Mesothelial cell of epicardium (in vitro differentiated cells): Measurements from ENCODE around the gene FAM124B. TPM values are rescaled to one million over a fixed set of nuclear protein-coding genes. Genes with fewer than 3 reads are reported as not detected.

ENCODE experiments used
- DNase-seq, 2 experiments: peaks; one replicate each; pipeline ENCODE4 v3.0.0; 2021; ENCODE audit warnings: low spot score in 2 of 2; ENCODE audit not compliant: unreplicated experiment in 2 of 2
- H3K27ac Mint-ChIP-seq: 2 replicates; pipeline ENCODE4 v1.8.0; 2021; ENCODE audit warnings: mixed read lengths
- H3K27me3 Mint-ChIP-seq: 2 replicates; pipeline ENCODE4 v1.8.0; 2021; ENCODE audit warnings: low read depth, mixed read lengths
- H3K36me3 Mint-ChIP-seq: 2 replicates; pipeline ENCODE4 v1.8.0; 2021; ENCODE audit warnings: mixed read lengths
- H3K4me1 Mint-ChIP-seq: 2 replicates; pipeline ENCODE4 v1.8.0; 2021; ENCODE audit warnings: mixed read lengths
- H3K4me3 Mint-ChIP-seq: 2 replicates; pipeline ENCODE4 v1.8.0; 2021; ENCODE audit warnings: mild to moderate bottlenecking, moderate library complexity, mixed read lengths
- H3K9me3 Mint-ChIP-seq: 2 replicates; pipeline ENCODE4 v1.8.0; 2021; ENCODE audit warnings: mixed read lengths
- CTCF ChIP-seq: fragments of 200-600 bp; sonication (generic); IDR thresholded peaks from one replicate; pipeline ENCODE4 v1.5.0; 2021; ENCODE audit warnings: antibody characterized with exemption; ENCODE audit not compliant: unreplicated experiment
- total RNA-seq: library from RNA; stranded (reverse); gene quantifications from 3 replicates; pipeline ENCODE4 v1.2.1, GENCODE V29; 2021

The FAM124B gene
- total RNA-seq, 1 donor from 2014 or later: not detected

DNA sequence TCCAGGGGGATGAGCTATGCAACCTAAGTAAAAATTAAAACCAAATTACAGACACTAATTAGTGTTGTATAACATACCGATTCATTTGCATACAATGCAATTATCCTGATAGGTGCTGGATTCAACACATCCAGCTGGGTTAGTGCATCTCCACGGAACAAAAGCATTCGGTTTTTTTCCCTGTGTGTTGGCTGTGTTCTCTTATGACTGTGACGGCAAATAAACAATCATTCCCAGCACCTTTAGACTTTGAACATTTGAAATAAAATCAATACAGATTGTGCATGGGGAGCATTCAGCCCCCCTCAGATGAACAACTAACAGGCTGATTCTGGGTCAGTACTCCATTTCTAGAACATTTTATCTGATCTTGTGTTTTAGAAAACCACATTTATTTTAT is 22.7 kb downstream of the FAM124B start:
- no peaks in the 10 kb centered on the region for H3K36me3 Mint-ChIP-seq
- peaks cover 12% of the 10 kb centered on the region for H3K9me3 Mint-ChIP-seq
- DNase-seq: no peak
- H3K4me1 Mint-ChIP-seq: no peaks in the 10 kb centered on the region
- no peak overlapping the region for H3K4me3 Mint-ChIP-seq
- no peaks in the 10 kb centered on the region for H3K27me3 Mint-ChIP-seq
- no peak overlapping the region for H3K27ac Mint-ChIP-seq
- no peak for TF ChIP-seq CTCF

- Mint-ChIP-seq H3K27me3 (no peaks in the 10 kb centered on the region), H3K4me3 (no peak overlapping the region)
Observed at GRCh38 chr2:224378701-224379097, 23.2 kb downstream of the FAM124B start.

GRCh38 chr2:224377751-224378700 is 23.9 kb downstream of the FAM124B start:
- Mint-ChIP-seq H3K4me1 (no peaks in the 10 kb centered on the region), H3K27me3 (no peaks in the 10 kb centered on the region), H3K4me3 (no peak overlapping the region), H3K27ac (no peak overlapping the region), H3K36me3 (no peaks in the 10 kb centered on the region), H3K9me3 (peaks cover 12% of the 10 kb centered on the region)
- no peak for TF ChIP-seq CTCF
- DNase-seq: no peak

More at GRCh38 chr2:224378701-224379097, 23.2 kb downstream of the FAM124B start:
- DNase-seq: no peak
- H3K36me3 Mint-ChIP-seq: no peaks in the 10 kb centered on the region
- H3K27ac Mint-ChIP-seq: no peak overlapping the region
- peaks cover 12% of the 10 kb centered on the region for H3K9me3 Mint-ChIP-seq
- no peaks in the 10 kb centered on the region for H3K4me1 Mint-ChIP-seq
- no peak for TF ChIP-seq CTCF

DNA sequence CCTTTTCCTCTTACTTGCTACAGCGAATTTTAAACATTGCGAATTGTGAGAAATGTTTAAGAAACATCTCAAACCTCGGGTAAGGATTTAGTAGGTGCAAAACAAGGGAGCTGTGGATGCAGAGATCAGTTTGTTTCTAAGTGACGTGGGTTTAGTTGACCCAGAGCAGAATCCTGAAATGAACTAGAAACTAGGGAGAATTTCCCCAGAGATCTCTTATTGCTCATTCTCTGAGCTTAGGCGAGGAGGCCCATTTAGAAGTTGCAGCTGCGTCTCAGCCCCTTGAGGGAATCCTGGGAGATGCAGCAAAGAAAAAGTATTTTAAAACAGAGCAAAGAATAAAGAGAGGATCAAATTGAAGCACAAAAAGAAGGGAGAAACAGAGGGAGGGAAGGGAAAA is 29.3 kb downstream of the FAM124B start:
- H3K27me3 Mint-ChIP-seq: no peaks in the 10 kb centered on the region

GRCh38 chr2:224369028-224369632 is 32.8 kb downstream of the FAM124B start:
- no peaks in the 10 kb centered on the region for H3K9me3 Mint-ChIP-seq
- H3K36me3 Mint-ChIP-seq: no peaks in the 10 kb centered on the region
- peaks cover 8% of the 10 kb centered on the region for H3K4me1 Mint-ChIP-seq
- H3K27me3 Mint-ChIP-seq: no peaks in the 10 kb centered on the region
- no peak overlapping the region for H3K4me3 Mint-ChIP-seq
- no peak overlapping the region for H3K27ac Mint-ChIP-seq
- DNase-seq: no peak
- TF ChIP-seq CTCF: peak; percentile 68

More for the DNA sequence above, 29.3 kb downstream of the FAM124B start:
- no peak overlapping the region for H3K4me3 Mint-ChIP-seq
- no peak overlapping the region for H3K27ac Mint-ChIP-seq
- H3K4me1 Mint-ChIP-seq: no peaks in the 10 kb centered on the region
- no peak for TF ChIP-seq CTCF
- no peaks in the 10 kb centered on the region for H3K36me3 Mint-ChIP-seq
- H3K9me3 Mint-ChIP-seq: peaks cover 12% of the 10 kb centered on the region
- DNase-seq: no peak
